Measurements from ENCODE around the gene CDK3. TPM values are rescaled to one million over a fixed set of nuclear protein-coding genes. Genes with fewer than 3 reads are reported as not detected.

Gene CDK3
- total RNA-seq, 1 experiment from 2014 or later, result 7.1 TPM

- H3K9me3 ChIP-seq (ENCODE audit: control insufficient read depth in 1 of 2, insufficient read depth in 1 of 2, low read depth in 1 of 2, low read length in 2 of 2), result no peaks in the 10 kb centered on the region
- no TSS peak for BruUV-seq (replicated peaks)
- DNase-seq (ENCODE audit: low read depth, low spot score), result no peak
- no peak overlapping the region for H2AFZ ChIP-seq (ENCODE audit: low read depth, low read length, poor library complexity, severe bottlenecking)
- H3K27me3 ChIP-seq (ENCODE audit: insufficient read depth, low read length), result no peaks in the 10 kb centered on the region
- ChIA-PET CTCF (interaction anchor here (0.8 to 1.7 kb wide), 7 partner anchors 9 to 260 kb away, joined by 3 to 7 read pairs (median 4); partner anchors contain the start of gene CDK3), POLR2A (interaction anchor here (0.6 to 1.4 kb wide), 4 partner anchors 34 to 190 kb away, joined by 3 to 5 read pairs (median 3); partner anchors contain the start of genes MRPL38 and SRP68), RAD21 (ENCODE audit: low non-redundant PET in 1 of 2, low total read pairs in 2 of 2, uncharacterized antibody in 2 of 2, unreplicated experiment in 2 of 2) (interaction anchor here in 1 of 2 experiments (0.6 kb wide), 1 partner anchor 28 kb away, joined by 6 read pairs; no protein-coding TSS in a partner anchor)
- no peak overlapping the region for H3K9ac ChIP-seq (ENCODE audit: low read length)
- H3K4me1 ChIP-seq (ENCODE audit: control insufficient read depth in 1 of 2, insufficient read depth in 2 of 2, low read length in 2 of 2), result no peaks in the 10 kb centered on the region
- H3K9me2 ChIP-seq (ENCODE audit: insufficient read depth), result no peaks in the 10 kb centered on the region
- H3K36me3 ChIP-seq (ENCODE audit: control insufficient read depth in 1 of 2, insufficient read depth in 2 of 2, low read length in 2 of 2), result peaks cover 32 to 35% of the 10 kb centered on the region in 2 experiments
- ATAC-seq, result no peak
- peaks cover 10% of the 10 kb centered on the region; the same call in 1 of the 2 replicates for H3K79me2 ChIP-seq (ENCODE audit: insufficient read depth, low read length)
- H4K20me1 ChIP-seq (ENCODE audit: insufficient read depth), result no peaks in the 10 kb centered on the region
- H3K4me2 ChIP-seq (ENCODE audit: low read length), result no peak overlapping the region
- no peak for TF ChIP-seq ZBTB33 (IDR thresholded peaks at IDR 0.05; ENCODE audit: extremely low read depth, insufficient replicate concordance, low read length)
- no peak for TF ChIP-seq EZH2 (IDR thresholded peaks at IDR 0.05)
- no peak for TF ChIP-seq SRF (IDR thresholded peaks at IDR 0.05; ENCODE audit: low read depth)
- no peak for TF ChIP-seq CBX3 (IDR thresholded peaks at IDR 0.05; ENCODE audit: low read depth)
- no peak for TF ChIP-seq MAX (IDR thresholded peaks at IDR 0.05)
- no peak for TF ChIP-seq POLR2AphosphoS5 (IDR thresholded peaks at IDR 0.05; ENCODE audit: low read depth, low read length)
- no peak for TF ChIP-seq EZH2phosphoT487 (IDR thresholded peaks at IDR 0.05; ENCODE audit: borderline replicate concordance)
- H3K27ac ChIP-seq (ENCODE audit: low read depth, low read length), result no peak overlapping the region
- no peak overlapping the region for H3K4me3 ChIP-seq (replicated peaks in 1 of 2; ENCODE audit: low read depth in 1 of 2, low read length in 2 of 2)
- intact Hi-C loops (cut with micrococcal nuclease), result no loop called here
These were observed 19.3 kb downstream of the CDK3 start for GRCh38 chr17:76019833-76020467.
